ENCODE data around the gene PRPF4.
A peak's percentile ranks its signal among the peaks of the same experiment; 100 is the strongest.
"Not testable (repeated sequence)": the region's sequence is repeated elsewhere in the genome, so short reads cannot be mapped to it uniquely, and the experiment has no call there.

The PRPF4 gene

DNA sequence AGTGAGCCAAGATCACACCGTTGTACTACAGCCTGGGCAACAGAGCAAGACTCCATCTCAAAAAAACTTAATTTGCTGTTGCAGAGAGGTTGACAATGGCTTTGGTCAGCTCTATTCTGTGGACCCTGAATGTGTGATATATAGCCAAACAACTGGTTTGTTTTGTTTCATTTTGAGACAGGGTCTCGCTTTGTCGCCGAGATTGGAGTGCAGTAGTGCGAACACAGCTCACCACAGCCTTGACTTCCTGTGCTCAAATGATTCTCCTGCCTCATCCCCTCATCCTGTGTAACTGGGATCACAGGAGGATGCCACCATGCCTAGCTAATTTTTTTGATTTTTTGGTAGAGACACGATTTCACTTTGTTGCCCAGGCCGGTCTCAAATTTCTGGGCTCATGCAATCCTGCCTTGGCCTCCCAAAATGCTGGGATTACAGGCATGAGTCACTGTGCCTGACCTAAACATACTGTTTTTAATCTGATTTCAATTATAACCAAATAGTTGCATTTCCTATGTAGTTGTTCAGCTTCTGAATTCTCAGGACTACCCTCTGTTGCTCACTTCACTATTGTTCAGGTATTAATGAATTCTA is 17.9 kb downstream of the PRPF4 start:
- no peak overlapping the region for H3K4me2 ChIP-seq
- peaks cover 10% of the 10 kb centered on the region; the same call in 1 of the 2 replicates for H4K20me1 ChIP-seq
- H3K9me3 ChIP-seq, result no peaks in the 10 kb centered on the region
- H3K36me3 ChIP-seq, result peaks cover 64% of the 10 kb centered on the region
- H3K4me3 ChIP-seq, result no peak overlapping the region
- H3K4me1 ChIP-seq, result no peaks in the 10 kb centered on the region
- H3K9ac ChIP-seq, result no peak overlapping the region
- H3K27me3 ChIP-seq, result no peaks in the 10 kb centered on the region
- TF ChIP-seq Cebpa-rat (IDR thresholded peaks at IDR 0.05), result no peak
- no peak overlapping the region for H3K27ac ChIP-seq

DNA sequence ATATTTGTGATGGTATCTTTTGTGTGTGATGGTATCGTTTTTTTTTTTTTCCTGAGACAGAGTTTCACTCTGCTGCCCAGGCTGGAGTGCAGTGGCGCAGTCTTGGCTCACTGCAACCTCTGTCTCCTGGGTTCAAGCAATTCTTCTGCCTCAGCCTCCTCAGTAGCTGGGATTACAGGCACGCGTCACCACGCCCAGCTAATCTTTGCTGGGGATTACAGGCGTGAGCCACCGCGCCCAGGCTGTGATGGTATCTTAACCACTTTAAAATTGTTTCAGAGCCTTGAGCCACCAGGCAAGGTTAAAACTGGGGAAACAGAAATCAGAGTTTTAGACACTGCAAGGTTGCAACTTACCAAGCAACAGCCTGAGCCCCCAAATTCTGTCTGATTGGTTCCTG is 20.8 kb downstream of the PRPF4 start:
- peaks cover 36% of the 10 kb centered on the region for H3K36me3 ChIP-seq
- H3K27ac ChIP-seq, H3K9me3 ChIP-seq, H3K4me1 ChIP-seq, H3K4me3 ChIP-seq, H3K9ac ChIP-seq, H3K4me2 ChIP-seq, H4K20me1 ChIP-seq, H3K27me3 ChIP-seq: not testable (repeated sequence)

DNA sequence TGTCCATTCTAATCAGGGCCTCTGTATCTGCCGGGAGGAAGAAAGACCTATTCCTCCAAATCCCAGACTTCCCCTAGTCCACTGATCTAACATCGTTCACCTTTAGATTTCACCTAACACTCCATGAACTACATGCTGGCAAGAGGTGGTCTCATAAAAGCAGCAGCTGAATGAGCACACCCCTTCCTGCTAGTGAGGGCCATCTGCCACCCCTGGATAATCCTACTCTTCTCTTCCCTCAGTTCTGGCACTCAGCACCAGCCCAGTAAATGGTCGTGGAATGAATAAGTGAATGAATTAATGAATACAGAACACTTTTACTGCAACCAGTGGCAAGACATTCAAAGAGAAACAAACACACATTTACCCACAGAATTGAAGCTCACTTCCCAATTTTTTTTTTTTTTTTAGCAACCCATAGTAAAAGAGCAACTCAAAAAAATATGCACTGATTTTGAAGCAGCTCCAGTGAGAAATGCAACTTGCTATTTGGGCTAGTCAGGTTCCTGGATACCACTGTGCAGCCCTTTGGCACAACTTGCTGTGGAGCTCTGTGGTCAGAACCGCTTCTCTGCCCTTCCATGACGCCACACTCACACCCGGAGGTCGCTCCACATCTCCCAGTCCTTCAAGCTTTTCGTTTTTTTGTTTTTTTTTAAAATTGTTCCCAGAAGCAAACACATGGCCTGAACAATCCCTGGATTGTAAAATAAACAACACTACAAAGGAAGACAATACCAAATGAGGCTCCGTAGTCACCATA is 21.5 kb downstream of the PRPF4 start:
- no peak overlapping the region for H3K9ac ChIP-seq
- peaks cover 8% of the 10 kb centered on the region for H3K4me1 ChIP-seq
- H4K20me1 ChIP-seq, result no peaks in the 10 kb centered on the region
- no peak overlapping the region for H3K27ac ChIP-seq
- H3K4me2 ChIP-seq, result no peak overlapping the region
- no peaks in the 10 kb centered on the region for H3K27me3 ChIP-seq
- no peaks in the 10 kb centered on the region for H3K9me3 ChIP-seq
- TF ChIP-seq Cebpa-rat (IDR thresholded peaks at IDR 0.05), result no peak
- H3K4me3 ChIP-seq, result no peak overlapping the region
- peaks cover 28% of the 10 kb centered on the region for H3K36me3 ChIP-seq

DNA sequence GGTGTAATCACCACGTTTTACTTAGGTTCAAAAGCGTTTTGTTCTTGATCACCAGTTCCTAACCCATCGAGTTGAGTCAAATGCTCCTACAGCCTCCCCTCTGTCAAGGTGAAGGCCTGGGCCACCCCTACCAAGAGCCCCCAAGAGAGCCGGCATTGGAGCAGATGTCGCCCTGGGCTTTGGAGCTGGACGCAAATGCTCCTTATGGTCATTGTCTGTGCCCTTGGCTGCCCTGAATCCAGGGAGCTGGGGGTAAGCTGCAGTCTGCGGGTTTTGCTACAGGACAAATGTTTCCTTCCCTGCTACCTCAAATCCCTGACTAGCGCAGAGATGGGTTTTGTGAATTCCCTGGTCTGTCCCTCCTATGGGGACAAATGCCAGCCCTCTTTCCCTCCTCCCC is 22.9 kb downstream of the PRPF4 start:
- H3K27me3 ChIP-seq, result no peaks in the 10 kb centered on the region
- H3K9ac ChIP-seq, result no peak overlapping the region
- no peak overlapping the region for H3K4me3 ChIP-seq
- H4K20me1 ChIP-seq, result no peaks in the 10 kb centered on the region
- H3K27ac ChIP-seq, result no peak overlapping the region
- no peak overlapping the region for H3K4me2 ChIP-seq
- TF ChIP-seq Cebpa-rat (IDR thresholded peaks at IDR 0.05), result no peak
- H3K36me3 ChIP-seq, result peaks cover 15% of the 10 kb centered on the region
- peaks cover 8% of the 10 kb centered on the region for H3K4me1 ChIP-seq
- no peaks in the 10 kb centered on the region for H3K9me3 ChIP-seq

DNA sequence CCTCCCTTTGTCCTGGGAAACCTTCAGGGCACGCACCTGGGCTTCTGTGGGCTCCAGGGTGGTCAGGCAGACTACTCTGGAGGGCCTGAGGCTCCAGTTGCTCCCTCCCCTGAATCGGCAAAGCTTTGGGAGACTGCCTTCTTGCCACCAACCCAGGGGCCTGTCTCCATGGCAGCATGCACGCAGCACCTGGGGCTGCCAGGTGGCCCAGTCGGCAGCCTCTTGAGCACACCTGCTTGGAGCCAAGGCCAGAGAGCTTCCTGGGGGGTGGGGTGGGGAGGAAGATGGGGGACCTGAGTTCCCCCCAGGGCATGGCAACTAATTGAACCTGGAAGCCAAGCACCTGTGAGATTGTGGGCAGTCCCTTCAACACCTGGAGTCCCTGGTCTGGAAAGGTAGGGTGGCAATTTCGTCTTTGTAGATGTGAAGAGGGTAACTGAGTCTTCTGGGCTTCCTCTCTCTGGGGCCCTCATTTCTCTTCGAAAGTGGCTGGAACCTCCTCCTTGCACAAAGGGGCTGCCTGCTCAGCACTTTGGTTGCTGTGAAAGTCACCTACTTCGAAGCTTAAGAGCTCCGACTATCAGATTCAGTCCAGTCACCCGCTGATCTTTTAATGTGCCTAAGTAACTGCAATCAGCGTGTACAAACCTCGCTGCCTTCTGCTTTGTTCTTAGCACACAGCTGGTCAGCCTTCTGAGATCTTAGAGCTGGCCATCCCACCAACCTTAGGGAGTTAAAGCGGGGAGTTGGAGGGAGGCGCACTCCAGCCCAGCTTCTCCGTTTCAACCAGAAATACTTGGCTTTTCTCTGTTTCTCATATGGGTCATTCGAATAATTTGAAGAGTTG is 23.7 kb downstream of the PRPF4 start:
- Histone ChIP-seq H3K9ac (no peak overlapping the region), H4K20me1 (no peaks in the 10 kb centered on the region), H3K4me2 (no peak overlapping the region), H3K27me3 (no peaks in the 10 kb centered on the region), H3K27ac (no peak overlapping the region), H3K4me3 (no peak overlapping the region), H3K36me3 (peaks cover 8% of the 10 kb centered on the region; the same call in 1 of the 2 replicates), H3K9me3 (no peaks in the 10 kb centered on the region), H3K4me1 (peaks cover 8% of the 10 kb centered on the region)
- no peak for TF ChIP-seq Cebpa-rat (IDR thresholded peaks at IDR 0.05)

DNA sequence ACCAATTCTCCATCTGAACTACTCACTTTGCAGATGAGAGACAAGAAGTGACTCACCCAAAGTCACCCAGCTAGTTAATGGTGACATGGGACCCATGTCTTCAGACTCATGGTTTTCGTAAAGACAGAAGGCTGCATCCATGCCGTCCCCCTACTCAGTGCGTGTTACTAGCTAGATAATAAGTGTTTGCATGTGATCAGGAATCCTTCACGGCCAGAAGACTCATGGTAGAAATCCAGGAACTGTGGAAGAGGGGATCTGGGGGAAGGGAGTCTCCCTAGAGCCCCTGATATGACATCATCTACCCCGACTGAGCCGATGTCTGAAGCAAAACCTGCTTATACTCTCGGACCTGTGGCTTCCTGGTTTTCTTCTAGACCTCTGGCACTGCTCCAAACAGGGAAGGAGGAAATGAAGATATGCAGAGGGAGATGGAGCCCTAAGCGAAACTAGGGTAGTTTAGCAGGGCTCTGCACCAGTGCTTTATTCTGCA is 24.4 kb downstream of the PRPF4 start:
- Histone ChIP-seq H3K9ac (no peak overlapping the region), H3K4me3 (no peak overlapping the region), H3K27me3 (no peaks in the 10 kb centered on the region), H3K9me3 (no peaks in the 10 kb centered on the region), H3K27ac (no peak overlapping the region), H3K4me1 (peaks cover 8% of the 10 kb centered on the region), H3K4me2 (peak overlapping the region; percentile 21; the same call in 1 of the 2 replicates), H3K36me3 (0 out of 2 replicates have a peak, but pooled peaks cover 1% of the 10 kb centered on the region), H4K20me1 (no peaks in the 10 kb centered on the region)
- no peak for TF ChIP-seq Cebpa-rat (IDR thresholded peaks at IDR 0.05)

DNA sequence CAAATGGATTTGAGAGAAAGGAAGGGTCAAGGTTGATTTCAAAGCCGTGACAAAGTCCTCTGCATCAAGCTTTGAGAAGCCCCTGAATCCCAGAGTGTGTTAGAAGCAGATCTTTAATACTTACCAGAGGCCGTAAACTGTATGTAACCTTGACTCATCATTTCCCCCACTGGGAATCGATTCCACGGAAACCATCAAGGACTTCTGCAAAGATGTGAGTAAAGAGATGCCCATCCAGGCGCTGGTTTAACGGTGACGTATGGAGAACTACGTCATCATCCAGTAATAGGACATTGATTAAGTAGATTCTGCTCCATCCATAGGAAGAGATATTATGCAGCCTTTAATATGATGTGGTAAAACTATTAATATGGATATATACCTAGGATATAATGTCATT is 26.1 kb downstream of the PRPF4 start:
- H3K9me3 ChIP-seq, result no peaks in the 10 kb centered on the region
- no peaks in the 10 kb centered on the region for H3K36me3 ChIP-seq
- no peaks in the 10 kb centered on the region for H3K27me3 ChIP-seq
- H3K4me2 ChIP-seq, result no peak overlapping the region
- H3K4me3 ChIP-seq, result no peak overlapping the region
- no peak overlapping the region for H3K27ac ChIP-seq
- no peak for TF ChIP-seq Cebpa-rat (IDR thresholded peaks at IDR 0.05)
- H4K20me1 ChIP-seq, result no peaks in the 10 kb centered on the region
- peaks cover 8% of the 10 kb centered on the region for H3K4me1 ChIP-seq
- no peak overlapping the region for H3K9ac ChIP-seq

DNA sequence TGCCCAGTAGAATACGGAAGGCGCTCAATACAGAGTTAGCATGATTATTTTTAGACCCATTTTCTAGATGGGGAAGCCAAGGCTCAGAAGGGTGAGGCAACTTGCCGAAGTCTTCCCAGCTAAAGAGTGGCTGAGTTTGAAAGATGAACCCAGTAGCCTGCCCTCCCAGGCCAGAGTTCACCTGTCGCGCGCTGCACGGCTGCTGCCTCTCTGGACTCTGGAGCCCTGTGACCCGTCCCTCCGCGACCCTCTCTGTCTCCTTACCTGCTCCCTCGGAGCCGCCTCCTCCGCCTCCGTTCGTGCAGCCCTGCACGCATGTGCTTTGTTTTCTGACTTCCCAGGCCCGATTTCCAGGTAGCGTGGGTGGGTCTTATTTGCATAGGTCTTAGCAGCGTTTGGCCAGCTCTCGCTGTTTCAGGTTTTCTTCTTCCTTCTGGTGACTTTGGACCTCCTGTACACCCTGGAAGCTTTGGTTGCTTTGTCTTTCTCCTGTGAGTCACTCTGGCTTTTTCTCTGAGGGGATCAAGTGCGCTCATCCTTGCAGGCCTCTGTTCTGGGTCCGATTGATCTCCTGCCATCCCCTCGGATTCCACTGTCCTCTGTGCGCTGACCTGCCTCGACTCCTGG is 27.4 kb downstream of the PRPF4 start, which contains the start of gene RNF183:
TSS of gene RNF183 (minus strand) at position 585 of the 627 bp plus-strand sequence. CDS start 5,192 bp downstream, outside the sequence.
- 0 out of 2 replicates have a peak within 1 kb of the TSS, but pooled peaks have one; percentile 12 for H3K9ac ChIP-seq
- no peaks in the 10 kb centered on the region for H3K36me3 ChIP-seq
- H3K4me2 ChIP-seq, result no peak within 1 kb of the TSS
- H3K4me3 ChIP-seq, result no peak within 1 kb of the TSS
- H3K9me3 ChIP-seq, result no peaks in the 10 kb centered on the region
- TF ChIP-seq Cebpa-rat (IDR thresholded peaks at IDR 0.05), result no peak
- H3K27ac ChIP-seq, result no peak within 1 kb of the TSS
- no peaks in the 10 kb centered on the region for H3K27me3 ChIP-seq
- H4K20me1 ChIP-seq, result no peaks in the 10 kb centered on the region
- H3K4me1 ChIP-seq, result peaks cover 8% of the 10 kb centered on the region

DNA sequence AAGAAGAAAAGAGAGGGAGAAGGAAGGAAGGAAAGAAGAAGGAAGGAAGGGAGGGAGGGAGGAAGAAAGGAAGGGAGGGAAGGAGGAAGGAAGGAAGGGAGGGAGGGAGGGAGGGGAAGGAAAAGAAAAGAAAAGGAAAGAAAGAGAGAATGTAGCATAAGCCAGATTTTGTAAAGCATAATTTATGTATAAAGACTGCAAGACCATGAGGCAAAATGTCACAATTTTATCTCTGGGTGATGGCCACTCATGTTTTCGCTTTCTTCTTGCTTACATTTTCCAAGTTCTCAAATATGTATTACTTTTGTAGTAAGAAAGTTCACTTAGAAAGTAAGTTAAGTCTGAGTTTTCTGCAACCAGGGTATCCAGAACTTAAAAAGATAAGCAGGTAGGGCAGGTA is 31.1 kb downstream of the PRPF4 start:
- H3K9ac ChIP-seq, result no peak overlapping the region
- H3K4me1 ChIP-seq, result no peaks in the 10 kb centered on the region
- H3K27me3 ChIP-seq, result no peaks in the 10 kb centered on the region
- H3K27ac ChIP-seq, result no peak overlapping the region
- H3K9me3 ChIP-seq, result no peaks in the 10 kb centered on the region
- H3K36me3 ChIP-seq, result no peaks in the 10 kb centered on the region
- no peak overlapping the region for H3K4me3 ChIP-seq
- no peak for TF ChIP-seq Cebpa-rat (IDR thresholded peaks at IDR 0.05)
- H4K20me1 ChIP-seq, result no peaks in the 10 kb centered on the region
- H3K4me2 ChIP-seq, result no peak overlapping the region
